DND-41 (cell line): ENCODE data around the gene KCNJ16.

Source experiments
- ATAC-seq: fragments of 200-7000 bp; cut with Tn5 transposase; 3 replicates; pipeline ENCODE4 v1.9.1; 2021; ENCODE audit warnings: low read depth; ENCODE audit not compliant: insufficient read depth
- DNase-seq: peaks from one replicate; pipeline ENCODE4 v3.0.0-alpha.2; 2020
- H2AFZ ChIP-seq: 2 replicates; pipeline ENCODE4 v1.6.0; 2012; ENCODE audit warnings: low read depth, low read length
- H3K27ac ChIP-seq: 2 replicates; pipeline ENCODE4 v1.5.1; 2012; ENCODE audit warnings: low read length, inconsistent platforms
- H3K27me3 ChIP-seq: fragments of 200-600 bp; sonication (generic); 2 replicates; pipeline ENCODE4 v1.6.0; 2012; ENCODE audit warnings: low read length, mild to moderate bottlenecking, inconsistent platforms; ENCODE audit not compliant: insufficient read depth, poor library complexity
- H3K36me3 ChIP-seq: 2 replicates; pipeline ENCODE4 v1.5.1; 2012; ENCODE audit warnings: low read length, inconsistent platforms; ENCODE audit not compliant: insufficient read depth
- H3K4me1 ChIP-seq: 2 replicates; pipeline ENCODE4 v1.5.1; 2012; ENCODE audit warnings: mild to moderate bottlenecking, low read length; ENCODE audit not compliant: insufficient read depth
- H3K4me2 ChIP-seq: 2 replicates; pipeline ENCODE4 v1.6.0; 2012; ENCODE audit warnings: mild to moderate bottlenecking, moderate library complexity, low read length, inconsistent platforms; ENCODE audit not compliant: insufficient read depth
- H3K4me3 ChIP-seq, 2 experiments: fragments of 200-600 bp in 1 of 2; shearing (Covaris generic) in 1 of 2; 2 replicates each; pipeline ENCODE4 v1.5.1; 2012 to 2016; ENCODE audit warnings: inconsistent platforms in 2 of 2, low read length in 2 of 2, mild to moderate bottlenecking in 2 of 2, low read depth in 1 of 2, moderate library complexity in 1 of 2
- H3K79me2 ChIP-seq: 2 replicates; pipeline ENCODE4 v1.6.0; 2012; ENCODE audit warnings: low read length, inconsistent platforms; ENCODE audit not compliant: insufficient read depth
- H3K9ac ChIP-seq: 2 replicates; pipeline ENCODE4 v1.6.0; 2012; ENCODE audit warnings: low read depth, mild to moderate bottlenecking, inconsistent platforms, low read length, moderate library complexity
- H3K9me3 ChIP-seq: 2 replicates; pipeline ENCODE4 v1.5.1; 2012; ENCODE audit warnings: low read length, moderate library complexity, mild to moderate bottlenecking, inconsistent platforms; ENCODE audit not compliant: insufficient read depth, severe bottlenecking
- H4K20me1 ChIP-seq: 2 replicates; pipeline ENCODE4 v1.6.0; 2012; ENCODE audit warnings: low read length; ENCODE audit not compliant: insufficient read depth
- CTCF ChIP-seq: IDR thresholded peaks from 2 replicates; pipeline ENCODE4 v1.5.1; 2012; ENCODE audit warnings: borderline replicate concordance, low read length, moderate library complexity, mild to moderate bottlenecking; ENCODE audit not compliant: poor library complexity, severe bottlenecking; ENCODE audit errors: extremely low read depth
- EZH2 ChIP-seq: IDR thresholded peaks from 3 replicates; pipeline ENCODE4 v1.6.1; 2012; ENCODE audit warnings: borderline replicate concordance, low read depth, mild to moderate bottlenecking, moderate library complexity, low read length, inconsistent platforms; ENCODE audit not compliant: severe bottlenecking

The KCNJ16 gene

GRCh38 chr17:70074956-70075355 lies at the start of gene KCNJ16:
Gene KCNJ16, plus strand, starts transcription at chr17:70075225. Its CDS starts 56,863 bp downstream, at chr17:70132088.
- Histone ChIP-seq H2AFZ (no peak within 1 kb of the TSS), H4K20me1 (no peaks in the 10 kb centered on the region), H3K4me1 (no peaks in the 10 kb centered on the region), H3K4me2 (no peak within 1 kb of the TSS), H3K9me3 (no peaks in the 10 kb centered on the region), H3K79me2 (no peaks in the 10 kb centered on the region), H3K36me3 (no peaks in the 10 kb centered on the region), H3K27me3 (no peaks in the 10 kb centered on the region), H3K27ac (no peak within 1 kb of the TSS), H3K9ac (no peak within 1 kb of the TSS), H3K4me3 (no peak within 1 kb of the TSS)
- TF ChIP-seq EZH2 (no peak), CTCF (no peak)
- DNase-seq (no peak), ATAC-seq (no peak)

- Histone ChIP-seq H2AFZ (no peak overlapping the region), H3K4me1 (no peaks in the 10 kb centered on the region), H3K36me3 (no peaks in the 10 kb centered on the region), H3K27me3 (no peaks in the 10 kb centered on the region), H3K79me2 (no peaks in the 10 kb centered on the region), H4K20me1 (no peaks in the 10 kb centered on the region), H3K4me3 (no peak overlapping the region), H3K27ac (no peak overlapping the region), H3K9ac (no peak overlapping the region), H3K4me2 (no peak overlapping the region), H3K9me3 (no peaks in the 10 kb centered on the region)
- no peak for ATAC-seq
- no peak for TF ChIP-seq EZH2
- DNase-seq: no peak
Observed at GRCh38 chr17:70028397-70028796, 46.6 kb upstream of the KCNJ16 start.

DNA sequence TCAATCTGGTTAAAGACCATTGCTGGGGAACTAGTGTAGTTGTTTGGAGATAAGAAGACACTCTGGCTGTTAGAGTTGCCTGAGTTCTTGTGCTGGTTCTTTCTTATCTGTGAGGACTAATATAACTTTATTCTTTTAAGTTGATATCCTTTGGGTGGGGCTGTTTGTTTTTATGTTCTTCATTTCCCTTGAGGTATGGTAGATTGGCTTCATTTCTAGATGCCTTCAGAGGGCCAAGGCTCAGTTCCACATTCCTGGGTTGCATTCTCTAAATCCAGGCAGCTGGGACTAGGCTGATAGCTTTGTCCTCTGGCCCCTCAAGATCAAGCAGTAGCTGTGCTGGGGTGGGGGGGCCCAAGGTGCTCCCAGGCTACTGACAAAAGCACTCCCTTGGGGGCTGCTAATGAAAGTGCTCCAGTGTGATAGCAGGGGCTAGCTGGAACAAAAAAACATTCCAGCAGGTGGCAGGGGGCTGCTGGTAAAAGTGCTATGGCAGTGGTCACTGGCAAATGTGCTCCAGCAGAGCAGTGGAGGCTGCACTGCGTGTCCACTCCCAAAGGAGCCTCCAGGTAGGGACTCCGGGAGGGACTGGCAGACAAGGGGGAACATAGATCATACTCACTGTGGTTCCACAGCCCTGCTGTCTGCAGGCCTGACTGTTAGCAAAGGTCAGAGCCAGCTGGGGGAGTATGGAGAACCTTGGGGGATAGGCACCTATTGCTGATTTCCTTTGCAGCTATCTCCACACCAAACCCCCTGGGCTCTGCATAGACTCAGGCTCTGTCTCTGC lies 45.9 kb upstream of the KCNJ16 start:
- no peak overlapping the region for H3K4me3 ChIP-seq
- no peak overlapping the region for H3K27ac ChIP-seq
- ATAC-seq: no peak
- H3K9ac ChIP-seq: no peak overlapping the region
- H3K36me3 ChIP-seq: no peaks in the 10 kb centered on the region
- no peaks in the 10 kb centered on the region for H3K79me2 ChIP-seq
- no peak for TF ChIP-seq CTCF
- no peak for TF ChIP-seq EZH2
- H3K27me3 ChIP-seq: no peaks in the 10 kb centered on the region
- DNase-seq: no peak
- no peak overlapping the region for H2AFZ ChIP-seq
- H4K20me1 ChIP-seq: no peaks in the 10 kb centered on the region
- no peak overlapping the region for H3K4me2 ChIP-seq
- no peaks in the 10 kb centered on the region for H3K9me3 ChIP-seq
- H3K4me1 ChIP-seq: no peaks in the 10 kb centered on the region

DNA sequence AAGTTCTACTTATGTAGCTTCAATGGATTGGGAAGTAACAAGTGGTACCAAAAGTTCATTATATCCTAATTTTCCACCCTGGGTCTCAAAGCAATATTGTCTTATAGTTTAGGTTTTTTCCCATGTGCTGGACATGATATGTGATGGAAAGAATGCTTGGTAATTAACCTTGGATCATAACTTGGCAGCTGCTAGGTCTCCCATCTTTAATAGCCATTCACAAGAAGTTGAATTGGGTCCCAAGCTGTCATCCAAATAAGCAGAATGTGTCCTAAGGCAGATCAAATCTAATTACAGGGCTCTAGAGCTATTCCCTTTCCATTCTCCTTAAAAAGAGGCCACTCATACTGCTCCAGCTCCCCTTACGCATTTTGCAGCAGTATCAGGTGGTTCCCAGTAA lies 44.7 kb upstream of the KCNJ16 start:
- no peak overlapping the region for H3K4me2 ChIP-seq
- no peaks in the 10 kb centered on the region for H3K4me1 ChIP-seq
- no peaks in the 10 kb centered on the region for H4K20me1 ChIP-seq
- no peak overlapping the region for H3K4me3 ChIP-seq
- H3K36me3 ChIP-seq: no peaks in the 10 kb centered on the region
- no peaks in the 10 kb centered on the region for H3K9me3 ChIP-seq
- no peak for DNase-seq
- H3K79me2 ChIP-seq: no peaks in the 10 kb centered on the region
- no peak overlapping the region for H3K9ac ChIP-seq
- no peak for ATAC-seq
- H2AFZ ChIP-seq: no peak overlapping the region
- no peaks in the 10 kb centered on the region for H3K27me3 ChIP-seq
- H3K27ac ChIP-seq: no peak overlapping the region
- TF ChIP-seq EZH2: no peak
- TF ChIP-seq CTCF: no peak
